GM21390 (cell line): Measurements from ENCODE around the gene NID2.

Experiments
- ATAC-seq: cut with Tn5 transposase; IDR thresholded peaks from one replicate; pipeline ENCODE4 v1.9.1; 2021; ENCODE audit not compliant: unreplicated experiment

The NID2 gene

DNA sequence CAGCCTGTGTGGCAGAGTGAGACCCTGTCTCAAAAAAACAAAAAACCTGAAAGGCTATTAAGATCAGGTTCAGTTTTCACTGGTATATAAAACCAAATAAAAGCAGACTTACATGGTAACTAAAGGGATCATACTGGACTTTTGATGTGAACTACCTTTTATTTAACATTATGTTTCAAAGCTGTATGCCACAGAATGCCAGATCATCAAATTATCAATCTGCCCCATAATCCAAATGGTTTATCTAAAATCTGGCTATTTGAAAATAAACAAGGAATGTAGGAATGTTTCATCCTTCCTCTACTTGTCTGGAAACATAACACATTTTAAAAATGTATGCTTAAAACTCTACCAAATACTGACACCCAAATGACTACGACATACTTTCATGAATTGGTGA lies 14.2 kb downstream of the NID2 start:
- ATAC-seq, result no peak

DNA sequence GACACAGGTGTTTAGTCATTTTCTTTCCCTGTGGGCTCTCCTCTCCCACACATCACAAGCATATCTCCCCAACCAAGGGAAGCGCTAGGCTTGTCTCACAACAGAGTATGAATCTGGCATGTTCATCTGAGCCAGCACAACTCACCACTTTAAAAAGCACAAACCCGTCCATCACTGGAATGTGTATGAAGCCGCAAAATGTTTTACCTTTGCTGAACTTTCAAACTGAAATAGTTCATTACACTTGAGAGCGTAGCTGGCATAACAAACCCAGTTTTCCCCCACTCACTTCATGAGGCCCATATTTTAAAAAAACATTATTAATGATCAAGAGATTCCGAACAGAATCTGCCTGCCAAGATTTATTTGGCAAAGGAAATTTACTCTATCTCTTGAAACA lies 15.8 kb downstream of the NID2 start:
- no peak for ATAC-seq

DNA sequence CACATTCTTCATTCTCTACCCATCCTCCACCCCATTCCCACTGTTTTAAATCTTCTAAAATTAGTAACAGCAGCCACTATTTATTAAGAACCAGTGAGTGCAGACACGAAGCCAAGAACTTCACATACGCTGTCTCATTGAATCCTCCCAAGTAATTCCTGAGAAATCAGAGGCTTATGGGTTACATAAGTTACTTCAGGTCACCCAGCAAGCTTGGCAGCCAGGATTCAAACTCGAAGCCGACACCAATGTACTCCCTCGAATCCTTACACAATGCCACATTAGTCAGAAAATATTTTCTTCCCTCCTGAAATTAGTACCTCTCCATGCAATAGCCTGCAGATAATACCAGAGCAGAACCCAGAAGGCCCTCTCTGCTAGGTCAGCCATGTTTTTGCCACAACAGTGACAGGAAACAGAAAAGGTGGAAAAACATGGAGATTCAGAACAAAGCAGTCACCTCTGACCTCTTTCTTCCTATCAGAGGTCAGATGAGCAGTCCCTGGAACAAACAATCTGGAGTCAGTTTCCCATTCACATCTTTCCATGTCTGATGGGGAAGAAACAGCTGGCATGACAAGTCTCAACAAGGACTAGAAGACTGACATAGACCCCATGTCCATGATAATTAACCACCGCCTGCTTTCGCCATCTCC lies 16.4 kb downstream of the NID2 start:
- ATAC-seq, result no peak

DNA sequence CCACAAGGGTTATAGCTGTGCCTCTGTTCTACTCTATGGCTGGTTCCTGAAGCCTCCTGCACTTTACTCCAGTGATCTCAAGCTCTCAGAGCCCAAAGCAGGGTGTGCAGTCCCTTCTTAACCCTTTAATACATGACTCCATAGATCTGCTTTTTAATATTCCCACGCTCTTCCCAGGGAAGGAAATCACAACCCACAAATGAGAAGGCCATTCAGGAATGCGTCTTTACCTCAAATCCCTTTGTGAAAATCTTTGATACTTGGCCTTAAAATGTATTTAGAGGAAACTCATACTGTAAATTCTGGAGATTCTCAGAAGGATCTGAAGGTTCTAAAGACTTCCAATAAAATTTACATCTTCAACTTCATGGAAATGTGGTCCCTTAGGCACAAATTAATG lies 17.0 kb downstream of the NID2 start:
- no peak for ATAC-seq

DNA sequence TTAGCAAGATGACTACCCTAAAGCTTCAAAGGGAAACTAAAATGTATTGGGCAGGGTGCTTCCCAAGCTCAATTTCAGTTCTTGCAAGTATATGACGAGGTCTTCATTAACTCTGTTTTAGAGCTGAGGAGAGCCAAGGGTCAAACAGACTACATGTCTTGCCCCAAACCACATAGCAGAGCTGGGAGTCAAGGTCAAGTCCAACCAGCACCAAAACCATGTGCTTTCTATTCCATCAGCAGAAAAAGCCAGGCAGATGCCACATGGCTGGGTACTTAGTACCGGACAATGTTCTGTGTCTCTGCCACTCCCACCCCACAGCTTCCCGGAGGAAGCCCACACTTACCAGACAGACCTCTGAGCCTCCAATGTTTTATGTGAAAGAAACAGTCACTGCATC lies 17.6 kb downstream of the NID2 start:
- no peak for ATAC-seq

DNA sequence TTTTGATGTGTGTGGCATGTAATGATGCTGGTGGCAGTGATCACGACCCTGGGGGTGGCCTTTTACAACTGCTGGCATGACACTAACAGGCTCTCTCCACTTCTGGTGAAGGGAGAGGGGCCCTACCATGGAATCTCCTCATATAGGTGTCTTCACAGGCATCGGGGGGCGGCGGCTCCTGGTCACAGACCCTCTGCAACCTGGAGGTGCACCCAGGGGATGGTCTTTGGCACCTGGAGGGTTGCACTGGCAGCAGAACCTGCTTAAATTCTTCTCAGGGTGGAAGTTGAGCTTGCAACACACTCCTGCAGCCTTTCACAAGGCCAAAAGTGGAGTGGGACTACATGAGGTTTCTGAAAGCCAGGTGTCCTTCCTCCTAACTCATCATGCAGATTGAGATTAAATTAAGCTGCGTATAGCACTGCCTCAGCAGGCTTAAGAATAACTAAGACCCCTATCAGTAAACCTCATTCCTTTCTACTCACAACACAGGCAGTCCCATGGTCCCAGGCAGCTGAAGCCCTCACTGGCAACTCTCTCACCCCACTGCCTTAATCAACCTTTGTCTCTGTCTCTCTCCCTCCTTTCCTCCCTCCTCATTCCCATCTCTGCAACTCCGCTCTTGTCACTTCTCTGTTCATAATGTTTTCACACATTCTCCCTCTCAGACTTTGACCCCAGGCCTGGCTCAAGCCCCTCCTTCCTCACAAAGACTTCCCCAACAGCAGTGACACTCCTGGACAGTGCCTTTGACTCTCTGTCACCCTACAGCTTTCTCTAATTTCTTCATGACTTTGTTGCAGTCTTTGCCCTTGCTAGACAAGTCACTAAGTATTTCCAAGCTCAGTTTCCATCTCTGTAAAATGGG lies 18.9 kb downstream of the NID2 start:
- ATAC-seq, result no peak

DNA sequence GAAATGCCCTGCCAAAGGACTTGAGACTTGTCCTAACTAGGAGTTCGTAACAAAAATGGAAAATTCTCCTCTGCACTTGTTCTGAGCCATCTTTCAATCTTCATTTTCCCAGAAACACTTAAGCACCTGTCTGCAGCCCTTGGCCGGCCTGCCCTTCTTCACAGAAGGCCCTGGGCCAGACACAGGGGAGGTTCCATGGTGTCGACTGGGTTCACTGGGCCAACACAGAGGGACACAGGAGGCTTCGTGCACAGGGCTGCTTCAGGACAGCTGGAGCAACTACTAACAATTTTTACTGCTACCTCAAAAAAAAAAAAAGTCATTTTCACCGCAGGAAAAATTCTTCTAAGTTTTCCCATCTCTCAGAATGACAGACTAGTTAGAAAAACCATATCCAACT lies 19.6 kb downstream of the NID2 start:
- ATAC-seq, result no peak

DNA sequence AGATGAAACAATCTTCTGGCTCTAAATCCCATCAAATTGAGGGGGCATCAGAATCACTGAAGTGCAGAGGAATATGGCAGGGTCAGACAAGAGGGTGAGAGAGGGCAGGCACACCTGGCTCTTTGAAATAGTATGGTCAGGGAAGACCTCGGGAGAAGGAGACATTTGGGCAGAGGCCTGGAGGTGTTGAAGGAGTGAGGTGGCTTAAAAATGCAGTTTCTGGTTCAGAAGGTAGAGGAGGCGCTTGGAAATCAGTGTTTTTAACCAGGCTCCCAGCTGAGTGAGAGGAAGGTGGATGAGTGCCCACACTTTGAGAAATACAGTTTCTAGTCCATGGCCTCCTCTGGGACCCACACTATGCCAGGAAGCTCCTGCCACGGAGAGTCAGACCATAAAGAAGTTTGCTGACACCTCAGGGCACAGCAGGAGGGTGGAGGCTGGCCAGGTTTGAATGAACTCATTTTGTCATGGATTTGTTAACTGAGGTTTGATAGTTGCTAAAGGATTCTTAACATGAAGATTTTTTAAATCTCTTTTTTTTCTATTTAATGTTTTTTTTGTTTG lies 20.1 kb downstream of the NID2 start:
- ATAC-seq, result no peak

DNA sequence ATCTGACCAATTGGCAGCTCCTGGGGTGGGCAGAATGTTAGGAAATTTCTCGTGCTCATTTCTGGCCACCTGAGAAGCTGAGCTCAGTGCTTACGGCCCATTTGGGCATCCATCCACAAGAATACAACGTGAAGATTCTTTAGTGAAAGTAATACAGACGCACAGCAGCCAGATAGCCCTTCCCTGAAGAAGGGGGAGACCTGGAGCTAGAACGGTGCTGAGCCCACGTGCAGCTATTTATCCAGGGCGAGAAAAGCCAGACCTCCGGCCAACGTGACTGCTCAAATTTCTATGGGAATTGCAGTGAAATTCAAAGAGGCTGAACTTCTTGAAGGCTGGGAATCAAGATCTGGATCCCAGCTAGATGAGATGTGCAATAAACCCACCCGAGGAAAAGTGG lies 20.7 kb downstream of the NID2 start:
- no peak for ATAC-seq

DNA sequence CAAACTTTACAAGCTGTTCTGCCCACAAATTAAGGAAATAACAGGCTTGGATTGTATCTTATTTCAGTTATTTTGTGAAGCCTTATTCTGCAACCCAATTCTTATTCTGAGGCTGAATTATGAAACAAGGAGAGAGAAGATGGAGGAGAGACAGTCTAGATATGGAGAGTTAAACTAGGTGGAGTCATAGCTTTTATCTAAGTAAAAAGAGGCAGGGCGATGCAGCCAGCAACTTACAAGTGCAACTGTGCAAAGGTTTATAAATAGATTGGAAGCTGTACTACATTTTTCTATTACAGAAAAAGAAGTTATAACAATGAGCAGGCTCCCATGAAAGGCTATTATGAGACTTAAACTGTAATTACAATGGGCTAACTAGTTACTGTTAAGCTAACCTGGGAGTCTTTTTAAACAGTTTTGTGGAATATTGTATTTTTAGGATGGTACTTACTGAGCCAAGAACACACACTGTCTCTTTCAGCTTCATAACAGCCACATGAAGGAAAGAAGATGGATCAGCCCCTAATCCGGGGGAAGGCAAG lies 22.4 kb downstream of the NID2 start:
- no peak for ATAC-seq

DNA sequence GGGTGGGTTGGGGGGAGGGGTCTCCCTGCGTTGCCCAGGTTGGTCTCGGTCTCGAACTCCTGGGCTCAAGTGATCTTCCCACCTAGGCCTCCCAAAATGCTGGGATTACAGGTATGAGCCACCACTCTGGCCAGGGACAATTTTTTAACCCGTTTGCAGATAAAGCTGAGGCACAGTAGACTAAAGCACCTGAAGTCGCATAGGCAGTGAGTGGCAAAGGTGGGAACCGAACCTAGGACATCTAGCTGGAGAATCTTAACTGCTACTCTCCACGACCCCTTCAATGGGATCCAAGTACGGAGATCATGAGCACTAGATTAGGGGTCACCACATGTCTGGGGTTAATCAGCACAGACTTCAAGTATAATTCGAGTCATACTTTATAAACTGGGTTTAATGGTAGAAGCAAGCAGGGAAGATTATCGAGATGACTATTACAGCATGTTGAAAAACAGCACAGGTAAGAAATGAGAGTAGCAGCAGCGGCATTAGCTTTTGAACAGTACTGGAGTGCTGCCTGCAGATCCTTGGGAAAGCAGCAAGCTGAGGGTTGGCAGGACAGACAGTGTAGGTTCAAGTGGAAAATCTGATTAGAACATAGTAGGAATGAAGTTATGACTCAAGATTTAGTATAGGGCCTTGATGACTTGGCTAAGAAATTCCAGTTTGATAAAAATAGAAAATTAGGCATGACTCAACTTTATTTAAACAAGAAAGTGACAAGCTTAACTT lies 23.9 kb downstream of the NID2 start:
- ATAC-seq, result no peak

DNA sequence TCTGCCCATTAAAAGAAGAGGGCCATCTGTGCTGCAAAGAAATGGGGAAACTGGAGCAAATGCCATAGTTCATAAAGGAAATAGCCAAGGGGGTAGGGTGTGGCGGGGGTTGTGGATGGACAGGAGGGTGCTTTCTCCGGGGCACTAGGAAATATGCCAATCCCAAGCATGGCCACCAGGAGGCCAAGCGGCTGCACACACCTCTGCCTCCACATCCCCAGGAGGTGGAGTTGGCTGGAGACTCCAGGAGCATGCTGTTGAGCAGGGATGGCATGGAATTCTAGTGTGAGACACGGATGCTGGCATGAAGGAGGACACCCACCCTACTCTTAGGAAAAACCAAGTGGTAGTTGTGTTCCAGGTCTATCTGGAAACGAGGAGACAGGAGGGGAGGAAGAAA lies 25.2 kb downstream of the NID2 start:
- no peak for ATAC-seq

DNA sequence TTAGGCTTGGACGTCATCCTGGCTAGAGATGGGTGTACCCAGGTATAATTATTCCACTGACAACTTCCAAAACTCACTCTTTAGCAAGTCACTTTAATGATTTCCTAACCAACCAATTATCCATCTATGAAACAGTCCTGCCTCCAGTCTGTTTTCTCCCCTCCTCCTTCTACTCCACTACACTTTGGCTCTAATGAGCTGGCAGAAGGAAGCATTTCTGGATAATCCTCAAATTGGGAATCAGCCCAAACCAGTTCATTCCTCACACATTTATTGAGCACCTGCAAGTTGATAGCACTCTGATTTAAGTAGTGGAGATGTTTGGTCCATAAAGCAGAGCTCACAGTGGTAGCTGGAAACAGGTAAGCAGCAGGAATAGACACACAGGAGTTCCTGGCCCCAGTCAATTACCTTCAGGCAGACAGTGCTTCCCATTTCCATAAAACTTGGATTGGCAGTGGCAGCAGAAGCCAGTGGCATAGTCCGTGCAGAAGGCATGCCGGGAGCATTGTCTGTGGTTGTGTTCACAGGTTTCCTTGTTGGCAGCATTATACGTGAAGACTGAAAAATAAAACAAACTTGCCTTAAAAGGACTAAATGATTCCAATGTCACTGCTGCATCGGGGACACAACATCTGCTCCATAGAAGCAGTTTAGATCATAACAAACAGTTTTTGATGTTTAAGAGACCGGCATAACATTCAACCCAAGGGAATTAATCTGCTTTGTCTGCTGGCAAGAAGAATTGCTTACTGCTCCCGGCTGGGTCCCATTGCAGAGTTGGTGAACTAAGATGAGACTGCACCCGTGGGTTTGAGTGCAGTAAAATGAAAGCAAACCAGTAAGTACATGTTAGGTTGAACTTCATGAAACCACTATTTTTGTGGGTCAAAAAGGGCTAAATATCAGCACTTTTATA lies 26.2 kb downstream of the NID2 start:
- no peak for ATAC-seq

DNA sequence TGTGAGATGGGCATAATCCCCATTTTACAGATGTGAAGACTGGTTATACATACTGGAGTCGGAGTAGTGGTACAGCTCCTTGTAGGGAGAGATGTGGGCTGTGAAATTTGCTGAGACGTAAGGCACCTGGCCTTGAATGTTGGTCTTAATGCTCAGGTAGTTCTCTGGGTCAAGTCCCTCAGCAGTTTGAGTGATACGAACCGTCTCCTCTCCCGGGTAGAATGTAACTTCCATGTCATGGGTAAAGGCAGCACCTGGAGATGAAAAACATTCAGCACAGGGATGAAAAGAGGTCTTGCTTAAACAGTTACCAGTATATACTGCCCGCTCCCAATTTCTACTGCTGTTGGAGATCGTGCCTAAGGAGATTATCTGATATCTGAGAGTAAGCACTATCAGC lies 28.3 kb downstream of the NID2 start:
- ATAC-seq, result no peak

DNA sequence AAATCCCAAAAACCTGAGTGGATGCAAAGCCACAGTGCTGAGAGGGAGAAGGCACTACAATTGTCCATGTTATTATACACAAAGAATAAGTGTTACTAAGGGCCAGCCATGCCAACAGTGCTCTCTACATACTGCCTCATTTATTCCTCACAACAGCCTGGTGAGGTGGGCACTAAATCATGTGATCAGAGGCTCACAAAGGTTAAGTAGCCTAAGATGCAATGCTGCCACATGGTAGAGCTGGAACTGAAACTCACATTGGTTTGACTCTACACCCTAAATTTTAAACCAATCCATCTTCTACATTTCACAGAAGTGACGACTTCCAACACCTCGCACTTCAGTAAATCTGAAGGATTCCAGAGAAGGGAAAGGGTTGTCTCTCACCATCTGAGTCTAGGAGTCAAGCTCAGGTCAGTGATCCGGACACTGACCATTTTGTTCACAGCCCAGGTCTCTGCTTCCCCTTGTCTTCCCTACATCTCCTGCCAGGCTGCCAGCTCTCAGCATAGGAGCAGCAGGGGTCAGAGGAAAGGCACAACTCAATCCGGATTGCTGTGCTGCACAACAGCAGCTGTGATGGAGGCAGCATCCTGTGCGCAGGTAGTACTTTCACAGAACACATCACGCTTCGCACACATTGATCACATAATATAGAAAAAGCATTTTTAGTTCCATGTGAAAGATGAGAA lies 29.6 kb downstream of the NID2 start:
- no peak for ATAC-seq

DNA sequence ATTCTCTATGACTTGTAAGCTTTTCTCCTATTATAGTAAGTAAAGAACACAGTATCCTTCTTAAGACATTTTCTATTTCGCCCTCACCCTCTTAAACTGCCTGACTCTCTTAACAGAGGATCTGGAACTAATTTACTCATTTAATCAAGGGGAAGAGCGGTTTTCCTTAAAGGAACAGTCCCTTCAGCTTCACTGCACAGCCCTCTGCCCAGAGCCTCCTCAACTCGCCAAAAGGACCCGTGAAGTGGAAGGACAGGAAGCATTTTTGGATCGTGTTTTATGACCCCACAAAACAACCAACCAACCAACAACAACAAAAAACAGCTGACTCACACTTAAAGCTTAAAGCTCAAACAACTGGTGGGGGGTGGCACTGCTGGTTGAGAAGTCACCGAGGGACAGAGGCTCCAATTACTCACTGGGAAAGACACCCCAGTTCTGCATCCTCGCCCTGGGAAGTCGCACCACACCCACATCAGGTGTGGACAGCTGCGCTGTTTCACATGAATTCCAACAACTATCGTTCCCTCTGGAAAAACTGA lies 35.7 kb downstream of the NID2 start:
- ATAC-seq, result no peak

DNA sequence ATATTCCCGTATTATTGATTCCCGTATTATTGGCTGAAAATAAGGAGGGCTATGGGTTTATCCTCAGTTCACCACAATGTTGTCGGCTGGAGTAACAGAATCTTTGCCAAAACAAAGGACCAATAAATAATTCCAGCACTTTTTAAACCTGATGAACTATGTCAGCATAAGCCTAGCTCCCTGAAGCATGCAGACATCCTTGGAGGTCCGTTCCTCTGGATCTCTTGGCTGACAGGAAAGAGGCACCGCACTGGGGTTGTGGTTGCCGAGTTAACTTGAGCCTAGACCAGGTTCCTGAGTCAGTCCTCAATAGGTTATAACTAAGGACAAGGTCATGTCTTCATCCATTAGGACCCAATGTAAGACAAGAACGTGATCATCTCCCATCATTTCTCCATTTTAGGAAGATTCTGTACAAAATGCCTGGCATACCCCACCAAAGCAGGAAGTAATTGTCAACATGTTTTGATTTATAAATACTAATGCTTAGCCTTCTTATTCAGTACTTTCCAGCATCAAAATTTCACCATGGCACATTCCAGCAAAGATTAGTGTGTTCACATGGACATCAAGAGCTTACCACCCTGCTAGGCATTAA lies 36.6 kb downstream of the NID2 start:
- no peak for ATAC-seq

DNA sequence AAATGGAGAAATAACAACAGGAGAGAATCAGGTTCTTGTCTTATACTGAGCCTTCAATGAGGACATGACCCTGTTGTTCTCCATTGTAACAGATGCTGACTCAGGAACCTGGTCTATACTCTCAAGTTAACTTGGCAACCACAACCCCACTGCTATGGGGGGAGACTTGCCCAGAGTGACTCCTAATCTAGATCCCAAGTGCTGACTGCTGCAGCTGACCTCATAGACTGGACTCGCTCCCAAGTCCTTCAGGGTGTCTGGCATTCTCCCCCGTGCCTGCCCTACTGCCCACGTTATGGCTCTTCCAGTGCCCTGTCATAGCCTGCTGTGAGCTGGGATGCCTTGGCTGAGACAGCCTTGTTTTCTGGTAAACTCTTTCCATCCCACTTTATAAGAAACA lies 37.1 kb downstream of the NID2 start:
- ATAC-seq, result no peak

DNA sequence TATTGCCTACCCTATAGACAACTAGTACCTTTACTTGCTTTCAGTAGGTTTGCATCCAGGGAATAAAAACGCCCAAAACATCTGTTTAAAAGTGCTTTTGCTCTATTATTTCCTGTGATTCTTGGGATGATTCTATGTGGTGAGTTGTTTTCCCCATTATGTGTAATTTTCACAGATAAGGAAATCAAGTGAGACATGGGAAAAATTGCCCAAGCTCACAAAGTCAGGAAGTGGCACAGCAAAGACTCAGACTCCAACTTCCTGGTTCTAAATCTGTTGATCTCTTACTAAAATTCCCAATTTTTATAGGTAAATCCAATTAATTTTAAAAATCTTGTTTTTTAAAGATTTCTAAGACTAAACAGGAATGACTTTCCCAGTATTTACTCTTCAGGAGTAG lies 39.0 kb downstream of the NID2 start:
- no peak for ATAC-seq
